Fibroblast of lung (primary cell): ENCODE measurements around the gene GLIPR2. TPM values are rescaled to one million over a fixed set of nuclear protein-coding genes. Genes with fewer than 3 reads are reported as not detected.
A peak's percentile ranks its signal among the peaks of the same experiment; 100 is the strongest.
"Not testable (repeated sequence)": the region's sequence is repeated elsewhere in the genome, so short reads cannot be mapped to it uniquely, and the experiment has no call there.

ENCODE experiments used
- DNase-seq, 2 donors: peaks; one replicate each; pipeline versions ENCODE4 v3.0.0 to v3.0.0-alpha.2; 2010; ENCODE audit warnings: low read depth in 2 of 2
- H2AFZ ChIP-seq: 2 replicates; pipeline ENCODE4 v1.5.1; 2012; ENCODE audit warnings: low read length, control low read depth, inconsistent platforms
- H3K27ac ChIP-seq: 2 replicates; pipeline ENCODE4 v1.5.1; 2011; ENCODE audit warnings: low read length, control low read depth; ENCODE audit not compliant: insufficient read depth
- H3K27me3 ChIP-seq: 2 replicates; pipeline ENCODE4 v1.5.1; 2011; ENCODE audit warnings: mild to moderate bottlenecking, low read length; ENCODE audit not compliant: control insufficient read depth, insufficient read depth
- H3K36me3 ChIP-seq: 2 replicates; pipeline ENCODE4 v1.5.1; 2011; ENCODE audit warnings: low read length; ENCODE audit not compliant: control insufficient read depth, insufficient read depth
- H3K4me1 ChIP-seq: 2 replicates; pipeline ENCODE4 v1.5.1; 2011; ENCODE audit warnings: low read length; ENCODE audit not compliant: control insufficient read depth, insufficient read depth; ENCODE audit errors: extremely low read depth
- H3K4me2 ChIP-seq: 2 replicates; pipeline ENCODE4 v1.5.1; 2011; ENCODE audit warnings: low read length, control low read depth; ENCODE audit not compliant: insufficient read depth; ENCODE audit errors: extremely low read depth
- H3K4me3 ChIP-seq, 4 experiments: fragments of 200-600 bp in 1 of 4; sonication (generic) in 1 of 4; replicated peaks in 1 of 4; 2 replicates each; pipeline ENCODE4 v1.5.1; 2011 to 2016; ENCODE audit warnings: low read length in 4 of 4, low read depth in 3 of 4, mild to moderate bottlenecking in 3 of 4, control low read depth in 2 of 4, inconsistent platforms in 1 of 4, mixed read lengths in 1 of 4; ENCODE audit not compliant: insufficient read depth in 1 of 4; ENCODE audit errors: control extremely low read depth in 1 of 4
- H3K79me2 ChIP-seq: 2 replicates; pipeline ENCODE4 v1.5.1; 2012; ENCODE audit warnings: mild to moderate bottlenecking, low read length, inconsistent platforms; ENCODE audit not compliant: control insufficient read depth, insufficient read depth
- H3K9ac ChIP-seq: 2 replicates; pipeline ENCODE4 v1.5.1; 2011; ENCODE audit warnings: mild to moderate bottlenecking, low read length, control low read depth; ENCODE audit not compliant: insufficient read depth
- H3K9me3 ChIP-seq: 2 replicates; pipeline ENCODE4 v1.5.1; 2012; ENCODE audit warnings: low read depth, low read length; ENCODE audit not compliant: control insufficient read depth, insufficient read depth
- H4K20me1 ChIP-seq: 2 replicates; pipeline ENCODE4 v1.5.1; 2011; ENCODE audit warnings: low read length; ENCODE audit not compliant: control insufficient read depth, insufficient read depth; ENCODE audit errors: extremely low read depth
- EZH2 ChIP-seq: IDR thresholded peaks from 2 replicates; pipeline ENCODE4 v1.5.1; 2012; ENCODE audit warnings: low read length, control low read depth, mild to moderate bottlenecking; ENCODE audit errors: missing control alignments
- polyA plus RNA-seq, 2 donors: library from polyadenylated mRNA; depleted of rRNA in 1 of 2; stranded (reverse) in 1 of 2; unstranded in 1 of 2; fragments of >200 nt; gene quantifications; 2 replicates each; pipeline ENCODE4 v1.2.1, GENCODE V29; 2011 to 2012; ENCODE audit warnings: missing spikeins in 1 of 2
- total RNA-seq: library from RNA; depleted of rRNA; stranded (reverse); fragments of >200 nt; gene quantifications from 2 replicates; pipeline ENCODE4 v1.2.1, GENCODE V29; 2014
- TF ChIP-seq, protein P1 (sequence below), 2 donors: IDR thresholded peaks in 1 of 2; conservative IDR thresholded peaks in 1 of 2; 1 replicate in 1 of 2; 2 replicates in 1 of 2; pipeline ENCODE4 v1.5.1; 2011 to 2012; ENCODE audit warnings: low read length in 2 of 2, control low read depth in 1 of 2, inconsistent platforms in 1 of 2, low read depth in 1 of 2, mild to moderate bottlenecking in 1 of 2

Gene GLIPR2
- total and polyA plus RNA-seq, 2 donors (not counting 1 experiment from before 2014, with no cell fraction given), result 40.0 to 108 TPM

DNA sequence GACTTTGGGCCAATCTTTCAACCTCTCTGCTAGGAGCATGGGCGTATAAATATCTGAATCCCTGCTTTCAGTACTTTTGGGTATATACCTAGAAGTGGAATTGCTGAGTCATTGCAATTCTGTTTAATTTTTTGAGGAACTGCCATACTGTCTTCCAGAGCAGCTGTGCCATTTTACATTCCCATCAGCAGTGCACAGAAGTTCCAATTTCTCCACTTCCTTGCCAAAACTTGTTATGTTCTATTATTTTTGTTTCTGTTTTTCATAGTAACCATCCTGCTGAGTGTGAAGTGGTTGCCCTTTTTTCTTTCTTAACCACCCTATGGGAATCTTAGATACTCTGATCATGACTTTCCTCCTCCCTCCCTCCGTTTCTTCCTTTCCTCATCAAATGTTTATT lies 21.6 kb downstream of the GLIPR2 start:
- Histone ChIP-seq H3K27ac (no peak overlapping the region), H3K4me1 (peaks cover 24% of the 10 kb centered on the region)
- DNase-seq, result peak; percentile 35 to 80

DNA sequence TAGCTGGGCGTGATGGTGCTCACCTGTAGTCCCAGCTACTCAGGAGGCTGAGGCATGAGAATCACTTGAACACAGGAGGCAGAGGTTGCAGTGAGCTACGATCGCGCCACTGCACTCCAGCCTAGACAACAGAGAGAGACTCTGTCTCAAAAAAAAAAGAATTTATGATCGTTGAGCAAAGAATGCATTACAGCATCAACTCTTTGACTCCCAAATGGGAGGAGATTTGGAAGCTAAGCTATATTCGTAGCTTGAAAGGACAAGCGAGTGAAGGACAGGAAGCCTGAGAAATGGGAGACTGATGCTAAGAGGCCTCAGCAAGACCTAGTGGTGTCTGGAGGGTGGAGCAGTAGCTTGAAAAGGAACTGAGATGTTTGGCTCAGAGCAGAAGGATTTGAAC lies 22.4 kb downstream of the GLIPR2 start:
- Histone ChIP-seq H3K27me3 (no peaks in the 10 kb centered on the region), H3K4me2 (no peak overlapping the region), H3K27ac (no peak overlapping the region), H2AFZ (no peak overlapping the region), H3K4me3 (no peak overlapping the region), H3K4me1 (peaks cover 32% of the 10 kb centered on the region), H3K36me3 (no peaks in the 10 kb centered on the region), H3K9me3 (no peaks in the 10 kb centered on the region), H3K79me2 (no peaks in the 10 kb centered on the region), H4K20me1 (no peaks in the 10 kb centered on the region), H3K9ac (no peak overlapping the region)
- TF ChIP-seq EZH2, result no peak
- TF ChIP-seq, protein P1, sequence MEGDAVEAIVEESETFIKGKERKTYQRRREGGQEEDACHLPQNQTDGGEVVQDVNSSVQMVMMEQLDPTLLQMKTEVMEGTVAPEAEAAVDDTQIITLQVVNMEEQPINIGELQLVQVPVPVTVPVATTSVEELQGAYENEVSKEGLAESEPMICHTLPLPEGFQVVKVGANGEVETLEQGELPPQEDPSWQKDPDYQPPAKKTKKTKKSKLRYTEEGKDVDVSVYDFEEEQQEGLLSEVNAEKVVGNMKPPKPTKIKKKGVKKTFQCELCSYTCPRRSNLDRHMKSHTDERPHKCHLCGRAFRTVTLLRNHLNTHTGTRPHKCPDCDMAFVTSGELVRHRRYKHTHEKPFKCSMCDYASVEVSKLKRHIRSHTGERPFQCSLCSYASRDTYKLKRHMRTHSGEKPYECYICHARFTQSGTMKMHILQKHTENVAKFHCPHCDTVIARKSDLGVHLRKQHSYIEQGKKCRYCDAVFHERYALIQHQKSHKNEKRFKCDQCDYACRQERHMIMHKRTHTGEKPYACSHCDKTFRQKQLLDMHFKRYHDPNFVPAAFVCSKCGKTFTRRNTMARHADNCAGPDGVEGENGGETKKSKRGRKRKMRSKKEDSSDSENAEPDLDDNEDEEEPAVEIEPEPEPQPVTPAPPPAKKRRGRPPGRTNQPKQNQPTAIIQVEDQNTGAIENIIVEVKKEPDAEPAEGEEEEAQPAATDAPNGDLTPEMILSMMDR (conservative IDR thresholded peaks at IDR 0.05 in 1 of 2, IDR thresholded peaks at IDR 0.05 in 1 of 2; ENCODE audit: low read depth in 1 of 2, low read length in 2 of 2), result no peak
- DNase-seq, result peak in 1 of 2 donors; percentile 70

More for the DNA sequence above, 21.6 kb downstream of the GLIPR2 start:
- H3K79me2 ChIP-seq, result no peaks in the 10 kb centered on the region
- H2AFZ ChIP-seq, result no peak overlapping the region
- H3K36me3 ChIP-seq, result no peaks in the 10 kb centered on the region
- H3K9me3 ChIP-seq, result no peaks in the 10 kb centered on the region
- no peaks in the 10 kb centered on the region for H4K20me1 ChIP-seq
- TF ChIP-seq, protein P1 (conservative IDR thresholded peaks at IDR 0.05 in 1 of 2, IDR thresholded peaks at IDR 0.05 in 1 of 2; ENCODE audit: low read depth in 1 of 2, low read length in 2 of 2), result no peak
- no peak for TF ChIP-seq EZH2
- no peaks in the 10 kb centered on the region for H3K27me3 ChIP-seq
- H3K4me2 ChIP-seq, result no peak overlapping the region
- H3K4me3 ChIP-seq, result no peak overlapping the region
- no peak overlapping the region for H3K9ac ChIP-seq

DNA sequence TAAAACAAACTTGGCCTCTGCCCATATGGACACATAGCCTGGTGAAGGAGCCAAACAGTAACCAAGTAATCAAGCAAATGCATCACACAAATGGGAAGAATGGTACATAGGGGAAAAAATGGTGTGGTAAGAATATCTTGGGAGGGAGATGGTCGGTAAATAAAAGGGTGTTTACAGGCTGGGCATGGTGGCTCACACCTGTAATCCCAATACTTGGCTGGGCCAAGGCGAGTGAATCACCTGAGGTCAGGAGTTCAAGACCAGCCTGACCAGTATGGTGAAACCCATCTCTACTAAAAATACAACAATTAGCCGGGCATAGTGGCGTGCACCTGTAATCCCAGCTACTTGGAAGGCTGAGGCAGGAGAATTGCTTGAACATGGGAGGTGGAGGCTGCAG lies 23.0 kb downstream of the GLIPR2 start:
- H3K4me3 ChIP-seq, H2AFZ ChIP-seq, H4K20me1 ChIP-seq, H3K9me3 ChIP-seq, H3K27ac ChIP-seq, H3K9ac ChIP-seq, H3K36me3 ChIP-seq, H3K79me2 ChIP-seq, H3K27me3 ChIP-seq, DNase-seq, H3K4me2 ChIP-seq: not testable (repeated sequence)
- peaks cover 35% of the 10 kb centered on the region for H3K4me1 ChIP-seq

DNA sequence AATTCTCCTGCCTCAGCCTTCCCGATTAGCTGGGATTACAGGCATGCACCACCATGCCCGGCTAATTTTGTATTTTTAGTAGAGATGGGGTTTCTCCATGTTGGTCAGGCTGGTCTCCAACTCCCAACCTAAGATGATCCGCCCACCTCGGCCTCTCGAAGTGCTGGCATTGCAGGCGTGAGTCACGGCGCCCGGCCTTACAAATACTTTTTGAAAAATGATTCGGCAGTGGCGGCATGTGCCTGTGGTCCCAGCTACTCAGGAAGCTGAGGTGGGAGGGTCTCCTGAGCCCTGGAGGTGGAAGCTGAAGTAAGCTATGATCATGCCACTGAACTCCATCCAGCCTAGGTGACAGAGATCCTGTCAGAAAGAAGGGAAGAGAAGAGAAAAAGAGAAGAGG lies 23.6 kb downstream of the GLIPR2 start:
- H3K27ac ChIP-seq, H3K9ac ChIP-seq, H3K4me3 ChIP-seq, H3K27me3 ChIP-seq, H3K9me3 ChIP-seq, H3K36me3 ChIP-seq, H3K4me2 ChIP-seq, H2AFZ ChIP-seq, H4K20me1 ChIP-seq, H3K79me2 ChIP-seq: not testable (repeated sequence)
- H3K4me1 ChIP-seq, result peaks cover 29% of the 10 kb centered on the region
- DNase-seq, result peak in 1 of 2 donors; percentile 32
